ENCODE measurements around the gene SLC1A7. TPM values are rescaled to one million over a fixed set of nuclear protein-coding genes. Genes with fewer than 3 reads are reported as not detected.

SLC1A7 gene
- total RNA-seq, 4 donors from 2014 or later: 0.24 TPM; not detected in 3

DNA sequence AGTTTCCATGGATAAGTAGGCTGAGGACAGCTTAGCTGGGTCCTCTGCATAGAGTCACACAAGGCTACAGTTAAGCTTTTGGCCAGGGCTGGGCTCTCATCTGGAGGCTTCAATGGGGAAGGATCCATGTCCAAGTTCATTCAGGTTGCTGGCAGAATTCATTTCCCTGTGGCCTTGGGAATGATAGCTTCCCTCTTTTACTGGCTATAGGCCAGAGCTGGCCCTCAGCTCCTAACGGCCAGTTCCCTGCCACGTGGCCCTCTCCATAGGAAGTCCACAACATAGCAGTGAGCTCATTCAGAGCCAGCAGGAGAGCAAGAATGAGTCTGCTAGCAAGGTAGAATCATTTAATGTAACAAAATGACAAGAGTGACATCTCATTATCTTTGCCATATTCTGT lies 95.5 kb downstream of the SLC1A7 start:
- H3K4me1 ChIP-seq: no peaks in the 10 kb centered on the region
- no peaks in the 10 kb centered on the region for H3K36me3 ChIP-seq
- no peaks in the 10 kb centered on the region for H3K9me3 ChIP-seq
- H3K27ac ChIP-seq: no peak overlapping the region
- TF ChIP-seq, protein P1, sequence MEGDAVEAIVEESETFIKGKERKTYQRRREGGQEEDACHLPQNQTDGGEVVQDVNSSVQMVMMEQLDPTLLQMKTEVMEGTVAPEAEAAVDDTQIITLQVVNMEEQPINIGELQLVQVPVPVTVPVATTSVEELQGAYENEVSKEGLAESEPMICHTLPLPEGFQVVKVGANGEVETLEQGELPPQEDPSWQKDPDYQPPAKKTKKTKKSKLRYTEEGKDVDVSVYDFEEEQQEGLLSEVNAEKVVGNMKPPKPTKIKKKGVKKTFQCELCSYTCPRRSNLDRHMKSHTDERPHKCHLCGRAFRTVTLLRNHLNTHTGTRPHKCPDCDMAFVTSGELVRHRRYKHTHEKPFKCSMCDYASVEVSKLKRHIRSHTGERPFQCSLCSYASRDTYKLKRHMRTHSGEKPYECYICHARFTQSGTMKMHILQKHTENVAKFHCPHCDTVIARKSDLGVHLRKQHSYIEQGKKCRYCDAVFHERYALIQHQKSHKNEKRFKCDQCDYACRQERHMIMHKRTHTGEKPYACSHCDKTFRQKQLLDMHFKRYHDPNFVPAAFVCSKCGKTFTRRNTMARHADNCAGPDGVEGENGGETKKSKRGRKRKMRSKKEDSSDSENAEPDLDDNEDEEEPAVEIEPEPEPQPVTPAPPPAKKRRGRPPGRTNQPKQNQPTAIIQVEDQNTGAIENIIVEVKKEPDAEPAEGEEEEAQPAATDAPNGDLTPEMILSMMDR (IDR thresholded peaks at IDR 0.05): no peak
- TF ChIP-seq POLR2A (IDR thresholded peaks at IDR 0.05): no peak
- no peaks in the 10 kb centered on the region for H3K27me3 ChIP-seq
- DNase-seq: no peak
- no peak overlapping the region for H3K4me3 ChIP-seq
- intact Hi-C loops (cut with DNase I; ENCODE audit: low total_unique reads): no loop called here

DNA sequence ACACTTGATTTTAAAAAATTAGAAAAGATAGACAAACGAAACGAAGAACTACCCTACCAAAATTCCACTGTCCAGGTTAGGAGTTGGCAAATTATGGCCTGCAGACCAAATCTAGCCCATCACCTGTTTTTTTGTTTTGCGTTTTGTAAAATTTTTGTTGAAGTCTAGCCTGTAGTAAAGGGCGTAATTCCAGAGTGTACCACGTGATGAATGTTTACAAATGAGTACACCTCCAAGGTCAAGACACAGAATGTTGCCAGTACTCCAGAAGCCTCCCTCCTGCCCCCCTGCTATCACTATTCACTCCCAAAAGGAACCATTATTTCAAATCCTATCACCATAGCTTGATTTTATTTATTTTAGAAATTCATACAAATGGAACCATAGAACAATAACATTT lies 97.5 kb downstream of the SLC1A7 start:
- no peaks in the 10 kb centered on the region for H3K9me3 ChIP-seq
- DNase-seq: no peak
- no peaks in the 10 kb centered on the region for H3K4me1 ChIP-seq
- TF ChIP-seq, protein P1 (IDR thresholded peaks at IDR 0.05): no peak
- no peak for TF ChIP-seq POLR2A (IDR thresholded peaks at IDR 0.05)
- no peaks in the 10 kb centered on the region for H3K36me3 ChIP-seq
- H3K27ac ChIP-seq: no peak overlapping the region
- H3K4me3 ChIP-seq: no peak overlapping the region
- intact Hi-C loops (cut with DNase I; ENCODE audit: low total_unique reads): no loop called here
- H3K27me3 ChIP-seq: no peaks in the 10 kb centered on the region

DNA sequence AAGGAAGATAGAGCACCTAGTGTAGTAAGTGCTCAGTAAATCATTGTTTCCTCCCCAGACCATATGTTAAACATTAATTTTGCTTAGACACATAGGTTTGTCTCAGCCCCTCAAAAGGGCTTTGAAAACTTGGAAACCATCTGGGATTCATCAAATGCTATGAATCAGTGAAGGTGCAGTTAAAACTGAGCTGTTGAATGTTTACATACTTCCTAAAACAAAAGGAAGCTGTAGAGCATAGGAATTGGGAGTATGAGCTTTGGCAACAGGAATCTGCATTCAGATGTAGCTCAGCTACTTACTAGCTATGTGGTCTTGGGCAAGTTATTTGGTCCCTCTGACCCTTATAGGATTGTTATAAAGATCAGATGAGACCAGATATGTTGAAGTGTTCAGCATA lies 99.2 kb downstream of the SLC1A7 start:
- Histone ChIP-seq H3K4me3 (no peak overlapping the region), H3K36me3 (no peaks in the 10 kb centered on the region), H3K27me3 (no peaks in the 10 kb centered on the region), H3K9me3 (no peaks in the 10 kb centered on the region), H3K27ac (peak overlapping the region in 1 of 2 donors; percentile 24), H3K4me1 (no peaks in the 10 kb centered on the region)
- no peak for DNase-seq
- TF ChIP-seq POLR2A (IDR thresholded peaks at IDR 0.05): no peak
- TF ChIP-seq, protein P1 (IDR thresholded peaks at IDR 0.05): no peak
- intact Hi-C loops (cut with DNase I; ENCODE audit: low total_unique reads): no loop called here

DNA sequence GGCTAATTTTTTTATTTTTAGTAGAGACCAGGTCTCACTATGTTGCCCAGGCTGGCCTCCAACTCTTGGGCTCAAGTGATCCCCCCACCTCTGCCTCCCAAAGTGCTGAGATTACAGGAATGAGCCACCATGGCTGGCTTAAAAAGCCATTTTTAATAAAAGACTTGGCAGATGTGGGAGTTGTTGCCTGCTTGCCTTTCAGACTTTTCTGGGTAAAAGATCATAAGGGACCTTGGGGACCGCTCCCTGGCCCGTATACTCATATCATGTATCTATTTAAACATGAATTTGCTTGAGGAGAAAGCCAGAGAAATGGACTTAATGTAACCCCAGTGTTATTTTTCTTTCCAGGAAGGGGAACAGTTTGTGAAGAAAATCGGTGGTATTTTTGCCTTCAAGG lies 103.9 kb downstream of the SLC1A7 start:
- no peak for TF ChIP-seq POLR2A (IDR thresholded peaks at IDR 0.05)
- TF ChIP-seq, protein P1 (IDR thresholded peaks at IDR 0.05): no peak
- H3K27me3 ChIP-seq: no peaks in the 10 kb centered on the region
- intact Hi-C loops (cut with DNase I; ENCODE audit: low total_unique reads): no loop called here
- no peak overlapping the region for H3K4me3 ChIP-seq
- no peak for DNase-seq
- no peak overlapping the region for H3K27ac ChIP-seq
- H3K4me1 ChIP-seq: no peaks in the 10 kb centered on the region
- no peaks in the 10 kb centered on the region for H3K9me3 ChIP-seq
- H3K36me3 ChIP-seq: no peaks in the 10 kb centered on the region

Small RNAs within 50 kb of the gene (small RNA-seq; reads per million reads assigned to genes)
- not detected for gene HIGD1AP11

Other genes with a start within 250 kb of the SLC1A7 start
- gene ECHDC2, start 220.9 kb downstream of the SLC1A7 start, total RNA-seq: 100 to 1,000 TPM in 1 of 4 donors, 10 to 100 TPM in 3; 32.0 to 256 (median 90.6) TPM
- gene SCP2, start 215.4 kb downstream of the SLC1A7 start, total RNA-seq: 100 to 1,000 TPM in 1 of 4 donors, 10 to 100 TPM in 3; 29.2 to 151 (median 84.6) TPM
- gene PODN, start 80.4 kb downstream of the SLC1A7 start, total RNA-seq: 100 to 1,000 TPM in 1 of 4 donors, 10 to 100 TPM in 3; 20.9 to 100 (median 71.8) TPM
- 10 to 100 TPM in 2 of 4 donors, 1 to 10 TPM in 2; 2.4 to 83.3 (median 10.2) TPM for gene CPT2, start 54.2 kb upstream of the SLC1A7 start, total RNA-seq
- gene CZIB, start 78.0 kb upstream of the SLC1A7 start, total RNA-seq: 10 to 100 TPM; 78.9 to 81.9 (median 80.6) TPM
- 10 to 100 TPM; 31.6 to 60.9 (median 45.2) TPM for gene MAGOH, start 95.9 kb upstream of the SLC1A7 start, total RNA-seq
- 10 to 100 TPM in 1 of 4 donors, 1 to 10 TPM in 3; 1.5 to 15.3 (median 8.5) TPM for gene LRP8, start 185.4 kb upstream of the SLC1A7 start, total RNA-seq

Measured in uterus (tissue), 4 donors.